ENCODE data around the gene HSD17B7.

GRCh38 chr1:162851341-162851740 is 60.8 kb downstream of the HSD17B7 start:
- no peak for TF ChIP-seq CTCF (IDR thresholded peaks at IDR 0.05)
- TF ChIP-seq ATF2 (CRISPR knock-in tag; IDR thresholded peaks at IDR 0.05; ENCODE audit: borderline replicate concordance, low read depth), result no peak
- no peak for TF ChIP-seq NFATC4 (CRISPR knock-in tag; IDR thresholded peaks at IDR 0.05)
- no peak for TF ChIP-seq STAT6 (CRISPR knock-in tag; conservative IDR thresholded peaks at IDR 0.05; ENCODE audit: low read depth)
- TF ChIP-seq IRF1 (CRISPR knock-in tag; IDR thresholded peaks at IDR 0.05), result no peak
- TF ChIP-seq SP1 (CRISPR knock-in tag; conservative IDR thresholded peaks at IDR 0.05), result no peak
- no peak for TF ChIP-seq ETV6 (CRISPR knock-in tag; IDR thresholded peaks at IDR 0.05)
- no peak for TF ChIP-seq NR1H2 (CRISPR knock-in tag; IDR thresholded peaks at IDR 0.05)
- TF ChIP-seq, protein P1, sequence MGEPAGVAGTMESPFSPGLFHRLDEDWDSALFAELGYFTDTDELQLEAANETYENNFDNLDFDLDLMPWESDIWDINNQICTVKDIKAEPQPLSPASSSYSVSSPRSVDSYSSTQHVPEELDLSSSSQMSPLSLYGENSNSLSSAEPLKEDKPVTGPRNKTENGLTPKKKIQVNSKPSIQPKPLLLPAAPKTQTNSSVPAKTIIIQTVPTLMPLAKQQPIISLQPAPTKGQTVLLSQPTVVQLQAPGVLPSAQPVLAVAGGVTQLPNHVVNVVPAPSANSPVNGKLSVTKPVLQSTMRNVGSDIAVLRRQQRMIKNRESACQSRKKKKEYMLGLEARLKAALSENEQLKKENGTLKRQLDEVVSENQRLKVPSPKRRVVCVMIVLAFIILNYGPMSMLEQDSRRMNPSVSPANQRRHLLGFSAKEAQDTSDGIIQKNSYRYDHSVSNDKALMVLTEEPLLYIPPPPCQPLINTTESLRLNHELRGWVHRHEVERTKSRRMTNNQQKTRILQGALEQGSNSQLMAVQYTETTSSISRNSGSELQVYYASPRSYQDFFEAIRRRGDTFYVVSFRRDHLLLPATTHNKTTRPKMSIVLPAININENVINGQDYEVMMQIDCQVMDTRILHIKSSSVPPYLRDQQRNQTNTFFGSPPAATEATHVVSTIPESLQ (CRISPR knock-in tag; IDR thresholded peaks at IDR 0.05), result no peak
- TF ChIP-seq AFF4 (CRISPR knock-in tag; IDR thresholded peaks at IDR 0.05; ENCODE audit: borderline replicate concordance), result no peak
- no peak for TF ChIP-seq NFE2L1 (CRISPR knock-in tag; IDR thresholded peaks at IDR 0.05)
- TF ChIP-seq ZMAT4 (CRISPR knock-in tag; IDR thresholded peaks at IDR 0.05), result no peak

Measured in WTC11 (cell line).